CD4-positive, alpha-beta T cell treated with Interferon alpha-2 for 1 hour (primary cell): ENCODE measurements around the gene FNBP1.
A peak's percentile ranks its signal among the peaks of the same experiment; 100 is the strongest.
"Not testable (repeated sequence)": the region's sequence is repeated elsewhere in the genome, so short reads cannot be mapped to it uniquely, and the experiment has no call there.

ENCODE experiments used
- DNase-seq, 2 donors: peaks; one replicate each; pipeline ENCODE4 v3.0.0-alpha.2; 2020 to 2022

Gene FNBP1

GRCh38 chr9:129989740-129990139 is 53.2 kb downstream of the FNBP1 start:
- no peak for DNase-seq

DNA sequence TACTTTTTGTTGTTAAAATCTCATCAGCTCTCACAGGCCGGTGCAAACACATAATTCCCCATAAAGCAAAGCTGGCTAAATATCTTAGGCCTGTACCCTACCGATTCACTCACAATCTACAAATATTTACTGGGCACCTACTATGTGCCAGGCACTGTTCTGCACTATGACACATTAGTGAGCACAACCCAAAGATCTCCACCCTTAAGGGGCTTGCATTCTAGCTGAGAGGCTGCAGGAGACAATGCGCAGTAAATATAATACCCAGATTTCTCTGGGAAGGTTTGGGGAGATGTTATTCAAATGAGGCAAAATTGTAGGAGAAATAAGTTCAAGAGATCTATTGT is 53.7 kb downstream of the FNBP1 start:
- DNase-seq: no peak

DNA sequence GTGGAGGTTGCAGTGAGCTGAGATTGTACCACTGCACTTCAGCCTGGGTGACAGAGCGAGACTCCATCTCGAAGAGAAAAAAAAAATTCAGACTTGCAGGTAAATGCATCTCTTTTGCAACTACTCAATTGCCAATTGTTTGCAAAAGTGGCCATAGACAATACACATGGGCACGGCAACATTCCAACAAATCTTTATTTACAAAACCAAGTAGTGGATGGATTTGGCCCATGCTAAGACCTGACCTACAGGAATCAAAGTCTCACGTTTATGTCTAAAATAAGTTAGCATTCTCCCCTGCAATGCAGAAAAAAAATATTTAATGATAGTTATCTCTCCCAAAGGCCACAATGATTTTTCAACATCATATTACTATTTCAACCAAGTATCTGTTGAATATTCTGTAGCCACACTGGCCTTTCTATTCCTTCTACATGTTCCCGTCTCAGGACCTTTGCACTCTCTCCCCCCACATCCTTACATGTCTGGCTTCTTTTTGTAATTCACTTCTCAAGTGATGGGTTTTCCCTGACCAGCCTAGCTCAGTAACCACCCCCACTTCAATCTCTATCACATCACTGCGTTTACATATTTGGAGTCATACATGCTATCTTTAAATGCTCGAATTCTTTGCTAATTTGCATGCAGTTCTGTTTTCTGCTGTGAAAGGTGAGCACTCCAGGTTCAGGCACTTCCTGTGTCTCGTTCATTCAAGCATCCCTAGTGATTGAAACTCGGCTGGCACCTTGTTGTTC is 54.2 kb downstream of the FNBP1 start:
- peak; percentile 48 to 52 for DNase-seq

- DNase-seq: no peak
Measured at GRCh38 chr9:129987941-129988340, 55.0 kb downstream of the FNBP1 start.

GRCh38 chr9:129987047-129987446 is 55.9 kb downstream of the FNBP1 start:
- DNase-seq: no peak

DNA sequence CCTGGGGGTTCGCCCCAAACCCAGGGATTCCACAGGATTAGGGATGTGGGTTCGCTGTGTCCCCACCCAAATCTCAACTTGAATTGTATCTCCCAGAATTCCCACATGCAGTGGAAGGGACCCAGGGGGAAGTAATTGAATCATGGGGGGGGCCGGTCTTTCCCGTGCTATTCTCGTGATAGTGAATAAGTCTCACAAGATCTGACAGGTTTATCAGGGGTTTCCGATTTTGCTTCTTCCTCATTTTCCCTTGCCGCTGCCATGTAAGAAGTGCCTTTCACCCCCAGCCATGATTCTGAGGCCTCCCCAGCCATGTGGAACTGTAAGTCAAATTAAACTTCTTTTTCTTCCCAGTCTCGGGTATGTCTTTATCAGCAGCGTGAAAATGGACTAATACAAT is 58.4 kb downstream of the FNBP1 start:
- not testable (repeated sequence) for DNase-seq

DNA sequence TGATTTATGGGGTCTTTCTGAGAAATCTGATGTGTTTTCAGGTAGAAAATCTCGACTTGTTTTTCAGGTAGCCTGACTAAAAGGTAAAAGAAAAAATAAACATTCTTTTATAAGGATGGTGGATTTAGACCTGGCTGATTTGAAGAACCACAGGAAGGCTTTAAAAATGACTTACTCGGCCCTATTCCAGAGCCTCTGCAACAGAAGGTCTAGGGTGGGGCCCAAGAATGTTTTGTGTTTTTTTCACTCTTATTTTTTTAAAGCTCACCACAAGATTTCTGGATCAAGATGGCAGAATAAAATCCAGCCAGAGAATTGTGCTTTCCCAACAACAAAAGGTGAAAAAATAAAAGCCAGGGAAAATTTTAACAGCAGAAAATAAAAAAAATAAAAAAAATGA is 59.1 kb downstream of the FNBP1 start:
- DNase-seq: no peak

GRCh38 chr9:129981180-129981907 is 61.6 kb downstream of the FNBP1 start:
- no peak for DNase-seq

- DNase-seq: not testable (repeated sequence)
Measured at GRCh38 chr9:129980224-129980623, 62.8 kb downstream of the FNBP1 start.

GRCh38 chr9:129979071-129979745 is 63.8 kb downstream of the FNBP1 start:
- DNase-seq: no peak

DNA sequence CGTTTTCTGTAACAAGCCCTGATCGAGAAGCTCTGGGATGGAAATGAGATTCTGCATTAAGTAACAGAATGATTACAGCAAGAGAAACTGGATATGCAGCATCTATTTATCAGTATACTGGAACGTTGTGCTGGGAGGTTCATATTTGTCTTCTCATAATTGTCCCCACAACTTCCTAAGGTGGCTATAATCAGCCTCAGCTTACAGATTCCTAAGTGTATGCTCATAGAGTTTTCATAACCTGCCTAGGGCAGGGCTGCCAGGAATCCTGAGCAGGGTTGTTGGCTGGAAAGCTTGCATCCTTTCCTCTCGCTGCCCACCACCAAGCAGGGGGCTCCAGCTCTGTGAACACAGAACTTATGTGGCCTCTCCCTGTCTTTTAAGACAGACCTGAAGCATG is 70.2 kb downstream of the FNBP1 start:
- DNase-seq: no peak

- no peak for DNase-seq
Measured at GRCh38 chr9:129968690-129969485, 74.1 kb downstream of the FNBP1 start.

- no peak for DNase-seq
Measured at GRCh38 chr9:129964901-129965734, 77.9 kb downstream of the FNBP1 start.

DNA sequence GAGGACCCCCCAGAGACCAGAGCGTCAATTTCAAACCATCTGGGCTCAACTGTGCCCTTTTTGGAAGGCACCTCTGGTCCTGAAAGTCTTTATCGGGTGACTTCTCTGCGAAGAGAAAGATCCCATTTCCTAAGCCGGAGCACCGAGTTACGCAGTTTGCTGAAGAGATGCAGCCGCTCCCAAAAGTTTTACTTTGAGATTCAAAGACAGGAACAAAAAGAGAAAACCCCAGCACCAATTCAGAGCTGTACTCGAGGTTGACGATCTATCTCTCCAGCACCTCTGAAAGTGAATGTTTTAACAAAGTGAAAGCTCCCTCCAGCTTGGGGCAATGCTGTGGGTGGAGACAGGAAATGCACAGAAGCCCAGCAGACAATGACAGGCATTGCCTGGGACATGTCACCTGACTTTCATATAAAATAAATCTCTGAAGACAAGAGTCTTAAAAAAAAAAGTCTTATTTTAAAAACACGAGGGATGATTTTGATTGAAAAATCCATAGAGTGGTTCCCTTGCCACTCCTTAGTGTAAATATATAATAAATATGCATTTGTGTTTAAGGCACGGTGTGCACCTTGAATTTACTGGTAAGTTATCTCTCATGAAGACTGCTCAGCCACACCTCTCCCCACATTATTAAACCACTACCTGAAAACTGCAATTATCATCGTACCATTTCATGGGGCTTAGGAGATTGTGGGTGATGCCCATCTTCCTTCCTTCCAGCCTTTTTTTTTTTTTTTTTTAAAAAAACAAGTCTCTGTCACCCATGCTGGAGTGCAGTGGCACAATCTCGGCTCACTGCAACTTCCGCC is 79.9 kb downstream of the FNBP1 start:
- peak; percentile 81 to 89 for DNase-seq

- no peak for DNase-seq
Measured at GRCh38 chr9:129962451-129962864, 80.5 kb downstream of the FNBP1 start.

DNA sequence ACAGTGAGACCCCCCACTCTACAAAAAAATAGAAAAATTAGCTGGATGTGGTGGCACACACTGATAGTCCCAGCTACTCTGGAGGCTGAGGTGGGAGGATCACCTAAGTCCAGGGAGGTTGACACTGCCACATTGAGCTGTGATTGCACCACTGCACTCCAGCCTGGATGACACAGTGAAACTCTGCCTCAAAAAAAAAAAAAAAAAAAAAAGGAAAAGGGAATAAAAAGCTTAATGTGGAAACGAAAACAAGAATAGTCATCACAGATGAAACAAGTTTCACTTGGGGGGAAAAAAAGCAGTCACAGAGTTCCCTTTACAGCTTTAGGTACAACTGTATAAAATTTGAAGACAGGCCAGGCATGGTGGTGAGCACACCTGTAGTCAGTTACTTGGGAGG is 84.2 kb downstream of the FNBP1 start:
- no peak for DNase-seq

- DNase-seq: peak in 1 of 2 donors; percentile 42
Measured at GRCh38 chr9:129954868-129955550, 88.0 kb downstream of the FNBP1 start.

DNA sequence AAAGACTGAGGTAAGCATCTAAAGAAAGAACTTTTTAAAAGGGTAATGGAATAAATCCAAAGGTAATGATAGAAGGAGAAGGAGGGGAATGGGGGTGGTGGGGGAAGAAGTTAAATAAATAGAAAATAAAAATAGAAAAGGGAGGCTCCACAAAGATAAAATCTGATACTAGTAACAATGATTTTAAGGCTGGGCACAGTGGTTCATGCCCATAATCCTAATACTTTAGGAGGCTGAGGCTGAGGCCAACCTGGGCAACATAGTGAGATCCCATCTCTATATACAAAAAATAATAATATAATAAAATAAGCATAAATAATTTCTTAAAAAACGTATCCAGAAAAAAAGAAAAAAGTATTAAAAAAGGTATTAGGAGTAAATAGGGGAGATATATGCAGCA is 89.3 kb downstream of the FNBP1 start:
- no peak for DNase-seq

DNA sequence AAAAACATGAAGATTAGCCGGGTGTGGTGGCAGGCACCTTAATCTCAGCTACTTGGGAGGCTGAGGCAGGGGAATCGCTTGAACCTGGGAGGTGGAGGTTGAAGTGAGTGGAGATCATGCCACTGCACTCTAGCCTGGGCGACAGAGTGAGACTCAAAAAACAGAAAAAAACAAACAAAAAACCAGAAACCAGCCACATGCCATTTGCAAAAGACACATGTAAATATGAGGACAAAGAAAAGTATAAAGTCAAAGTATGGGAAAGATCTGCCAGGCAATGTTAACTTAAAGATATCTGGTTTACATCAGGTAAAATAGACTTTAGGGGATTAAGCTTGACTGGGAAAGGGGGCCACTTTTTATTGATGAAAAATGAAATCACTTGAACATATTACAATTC is 90.7 kb downstream of the FNBP1 start:
- no peak for DNase-seq

GRCh38 chr9:129949821-129950220 is 93.2 kb downstream of the FNBP1 start:
- DNase-seq: no peak

GRCh38 chr9:129948626-129949025 is 94.4 kb downstream of the FNBP1 start:
- not testable (repeated sequence) for DNase-seq
